ENCODE data around the gene CCNC.

Gene CCNC

DNA sequence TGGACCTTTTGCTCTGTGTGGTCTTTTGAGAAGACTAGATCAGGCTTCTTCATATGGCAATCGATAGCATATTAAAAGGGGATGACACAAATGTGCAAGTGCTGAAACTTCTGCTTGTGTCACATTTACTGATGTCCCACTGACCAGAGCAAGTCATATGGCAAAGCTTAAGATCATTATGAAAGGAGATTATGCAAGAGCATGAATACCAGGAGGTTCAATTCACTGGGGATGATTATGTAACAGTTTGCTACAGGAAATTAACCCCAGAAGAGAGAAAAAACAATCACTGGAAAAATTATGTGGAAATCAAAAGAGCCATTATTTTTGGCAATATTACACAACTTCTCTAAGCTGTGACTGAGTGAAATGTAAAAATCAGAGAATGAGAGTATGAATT, 24.4 kb upstream of the CCNC start:
- no peaks in the 10 kb centered on the region for H3K4me1 ChIP-seq (ENCODE audit: low read length)
- TF ChIP-seq, protein P1, sequence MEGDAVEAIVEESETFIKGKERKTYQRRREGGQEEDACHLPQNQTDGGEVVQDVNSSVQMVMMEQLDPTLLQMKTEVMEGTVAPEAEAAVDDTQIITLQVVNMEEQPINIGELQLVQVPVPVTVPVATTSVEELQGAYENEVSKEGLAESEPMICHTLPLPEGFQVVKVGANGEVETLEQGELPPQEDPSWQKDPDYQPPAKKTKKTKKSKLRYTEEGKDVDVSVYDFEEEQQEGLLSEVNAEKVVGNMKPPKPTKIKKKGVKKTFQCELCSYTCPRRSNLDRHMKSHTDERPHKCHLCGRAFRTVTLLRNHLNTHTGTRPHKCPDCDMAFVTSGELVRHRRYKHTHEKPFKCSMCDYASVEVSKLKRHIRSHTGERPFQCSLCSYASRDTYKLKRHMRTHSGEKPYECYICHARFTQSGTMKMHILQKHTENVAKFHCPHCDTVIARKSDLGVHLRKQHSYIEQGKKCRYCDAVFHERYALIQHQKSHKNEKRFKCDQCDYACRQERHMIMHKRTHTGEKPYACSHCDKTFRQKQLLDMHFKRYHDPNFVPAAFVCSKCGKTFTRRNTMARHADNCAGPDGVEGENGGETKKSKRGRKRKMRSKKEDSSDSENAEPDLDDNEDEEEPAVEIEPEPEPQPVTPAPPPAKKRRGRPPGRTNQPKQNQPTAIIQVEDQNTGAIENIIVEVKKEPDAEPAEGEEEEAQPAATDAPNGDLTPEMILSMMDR (IDR thresholded peaks at IDR 0.05; ENCODE audit: low read depth, low read length) = no peak
- no peak for TF ChIP-seq EZH2phosphoT487 (IDR thresholded peaks at IDR 0.05; ENCODE audit: low read depth)
- no peak overlapping the region for H3K4me2 ChIP-seq (ENCODE audit: low read length)
- no peaks in the 10 kb centered on the region for H4K20me1 ChIP-seq (ENCODE audit: insufficient read depth, low read length)
- H3K27ac ChIP-seq (ENCODE audit: low read length) = no peak overlapping the region
- no peaks in the 10 kb centered on the region for H3K79me2 ChIP-seq (ENCODE audit: low read length)
- H3K4me3 ChIP-seq (ENCODE audit: low read length) = no peak overlapping the region
- no peak overlapping the region for H2AFZ ChIP-seq (ENCODE audit: low read depth, low read length)
- no peaks in the 10 kb centered on the region for H3K36me3 ChIP-seq (replicated peaks; ENCODE audit: low read depth, low read length)
- H3K9ac ChIP-seq (ENCODE audit: low read length) = no peak overlapping the region
- no peaks in the 10 kb centered on the region for H3K9me3 ChIP-seq (ENCODE audit: insufficient read depth, low read length)
- no peaks in the 10 kb centered on the region; the same call in 1 of the 2 replicates for H3K27me3 ChIP-seq (ENCODE audit: low read depth, low read length)

DNA sequence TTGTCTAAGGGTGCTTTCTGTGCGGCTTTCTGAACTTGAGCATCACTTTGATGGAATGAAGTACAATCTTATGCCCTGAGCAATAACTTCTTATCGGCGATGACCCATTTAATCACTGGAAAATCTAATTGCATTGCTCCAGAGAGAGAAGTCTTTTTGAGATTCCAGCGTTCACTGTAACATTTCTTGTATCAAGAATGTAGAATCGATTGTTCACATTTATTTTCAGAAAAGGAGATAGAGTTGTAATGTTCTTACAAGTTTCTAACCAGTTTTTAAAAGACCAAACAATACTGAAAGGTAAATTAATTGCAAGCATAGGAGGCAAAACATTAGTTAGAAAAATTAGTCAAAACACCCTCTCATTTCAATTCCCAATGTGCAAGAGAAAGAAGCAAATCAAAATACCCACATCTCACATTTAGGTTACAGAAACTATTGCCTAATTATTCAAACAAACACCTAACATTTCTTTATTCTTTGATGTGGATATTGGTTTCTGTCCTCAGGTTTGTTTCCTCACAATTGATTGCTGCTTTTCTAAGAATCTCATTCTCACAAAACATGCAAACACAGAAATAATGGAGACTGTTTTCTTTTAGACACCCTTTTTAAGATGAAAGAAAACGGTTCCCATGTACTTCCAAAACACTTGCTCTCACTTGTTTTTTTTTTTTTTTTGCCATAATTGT, 23.4 kb upstream of the CCNC start:
- Histone ChIP-seq H3K4me2 (ENCODE audit: low read length) (no peak overlapping the region), H3K36me3 (replicated peaks; ENCODE audit: low read depth, low read length) (no peaks in the 10 kb centered on the region), H3K27me3 (ENCODE audit: low read depth, low read length) (no peaks in the 10 kb centered on the region; the same call in 1 of the 2 replicates), H4K20me1 (ENCODE audit: insufficient read depth, low read length) (no peaks in the 10 kb centered on the region), H2AFZ (ENCODE audit: low read depth, low read length) (no peak overlapping the region), H3K79me2 (ENCODE audit: low read length) (no peaks in the 10 kb centered on the region), H3K4me3 (ENCODE audit: low read length) (no peak overlapping the region), H3K27ac (ENCODE audit: low read length) (no peak overlapping the region), H3K9me3 (ENCODE audit: insufficient read depth, low read length) (no peaks in the 10 kb centered on the region), H3K4me1 (ENCODE audit: low read length) (no peaks in the 10 kb centered on the region), H3K9ac (ENCODE audit: low read length) (no peak overlapping the region)
- TF ChIP-seq, protein P1 (IDR thresholded peaks at IDR 0.05; ENCODE audit: low read depth, low read length) = no peak
- no peak for TF ChIP-seq EZH2phosphoT487 (IDR thresholded peaks at IDR 0.05; ENCODE audit: low read depth)

DNA sequence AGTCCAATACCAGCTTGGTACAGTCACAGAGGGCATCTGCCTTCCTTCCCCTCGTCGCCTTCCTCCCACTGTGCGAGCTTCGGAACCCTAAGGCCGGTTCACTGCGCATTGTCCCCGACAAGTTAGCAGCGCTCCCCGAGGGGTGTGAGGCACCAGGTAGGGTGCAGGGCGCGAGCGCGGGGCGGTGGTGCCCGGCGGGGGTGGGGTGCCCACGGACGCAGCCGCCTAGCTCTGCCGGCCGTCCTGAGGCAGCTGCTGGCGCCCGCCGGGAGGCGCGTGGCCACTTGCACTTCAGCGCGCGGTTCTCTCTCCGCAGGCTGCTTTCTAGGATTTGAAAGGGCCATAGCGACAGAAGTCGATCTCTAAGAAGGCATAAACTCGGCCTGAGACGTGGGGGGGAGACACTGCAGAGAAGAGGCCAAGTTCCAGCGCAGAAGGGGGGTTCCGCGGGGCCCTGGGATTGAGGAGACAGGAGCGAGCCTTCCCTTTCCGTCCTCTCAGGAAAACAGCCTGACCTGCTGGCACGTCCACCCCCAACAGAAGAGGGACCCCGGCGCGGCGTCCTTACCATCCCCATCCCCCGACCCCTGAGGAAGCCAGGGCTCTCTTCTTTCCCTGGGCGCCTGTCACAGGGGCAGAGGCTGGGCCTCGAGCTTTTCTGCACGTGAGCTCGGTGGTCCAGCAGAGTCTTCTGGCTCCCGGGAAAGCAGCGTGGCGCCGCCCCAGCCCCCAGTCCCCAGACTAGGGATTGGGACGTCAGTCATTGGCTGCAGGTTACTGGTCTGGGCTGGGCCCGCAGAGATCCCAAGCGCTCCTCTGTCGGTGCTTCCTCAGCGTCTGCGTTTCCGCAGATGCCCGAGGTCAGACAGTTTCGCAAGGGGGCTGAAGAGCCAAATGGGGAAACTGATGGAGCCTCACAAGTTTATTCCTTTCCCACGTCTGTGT, 22.5 kb upstream of the CCNC start:
- no peak overlapping the region for H3K4me2 ChIP-seq (ENCODE audit: low read length)
- H4K20me1 ChIP-seq (ENCODE audit: insufficient read depth, low read length) = no peaks in the 10 kb centered on the region
- no peak overlapping the region for H3K27ac ChIP-seq (ENCODE audit: low read length)
- H3K27me3 ChIP-seq (ENCODE audit: low read depth, low read length) = no peaks in the 10 kb centered on the region; the same call in 1 of the 2 replicates
- H3K79me2 ChIP-seq (ENCODE audit: low read length) = no peaks in the 10 kb centered on the region
- H2AFZ ChIP-seq (ENCODE audit: low read depth, low read length) = no peak overlapping the region
- H3K36me3 ChIP-seq (replicated peaks; ENCODE audit: low read depth, low read length) = no peaks in the 10 kb centered on the region
- no peaks in the 10 kb centered on the region for H3K4me1 ChIP-seq (ENCODE audit: low read length)
- no peak overlapping the region for H3K9ac ChIP-seq (ENCODE audit: low read length)
- no peak overlapping the region for H3K4me3 ChIP-seq (ENCODE audit: low read length)
- no peaks in the 10 kb centered on the region for H3K9me3 ChIP-seq (ENCODE audit: insufficient read depth, low read length)
- TF ChIP-seq, protein P1 (IDR thresholded peaks at IDR 0.05; ENCODE audit: low read depth, low read length) = no peak
- no peak for TF ChIP-seq EZH2phosphoT487 (IDR thresholded peaks at IDR 0.05; ENCODE audit: low read depth)

DNA sequence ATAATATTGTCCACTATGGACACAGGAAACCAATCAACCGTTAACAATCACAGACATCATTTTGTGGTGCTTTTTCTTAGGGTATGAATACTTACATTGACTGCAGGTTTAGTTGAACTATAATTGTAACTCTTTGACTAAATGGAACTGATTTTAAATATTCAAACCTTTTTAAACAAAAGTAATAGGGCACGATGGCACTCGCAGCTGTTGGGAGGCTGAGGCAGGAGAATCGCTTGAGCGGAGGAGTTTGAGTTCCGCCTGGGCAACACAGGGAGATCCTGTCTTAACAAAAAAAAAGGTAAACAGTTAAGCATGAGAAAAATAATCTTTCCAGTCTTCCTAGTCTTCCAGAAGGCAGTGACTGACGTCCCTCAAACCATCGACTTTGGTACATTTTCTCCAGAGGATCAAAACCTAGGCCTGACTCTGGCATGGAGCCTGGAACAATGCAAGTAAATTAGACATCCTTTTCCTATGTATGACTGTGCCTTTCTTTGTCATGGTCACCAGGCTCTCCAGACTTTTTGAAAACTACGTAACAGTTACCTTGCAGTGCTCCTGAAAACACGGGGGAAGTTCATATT, 21.5 kb upstream of the CCNC start:
- no peak overlapping the region for H3K27ac ChIP-seq (ENCODE audit: low read length)
- H3K9me3 ChIP-seq (ENCODE audit: insufficient read depth, low read length) = no peaks in the 10 kb centered on the region
- no peaks in the 10 kb centered on the region for H3K79me2 ChIP-seq (ENCODE audit: low read length)
- no peaks in the 10 kb centered on the region for H3K4me1 ChIP-seq (ENCODE audit: low read length)
- no peak overlapping the region for H3K4me2 ChIP-seq (ENCODE audit: low read length)
- no peak overlapping the region for H3K4me3 ChIP-seq (ENCODE audit: low read length)
- H3K27me3 ChIP-seq (ENCODE audit: low read depth, low read length) = no peaks in the 10 kb centered on the region; the same call in 1 of the 2 replicates
- no peak overlapping the region for H3K9ac ChIP-seq (ENCODE audit: low read length)
- TF ChIP-seq, protein P1 (IDR thresholded peaks at IDR 0.05; ENCODE audit: low read depth, low read length) = no peak
- no peak for TF ChIP-seq EZH2phosphoT487 (IDR thresholded peaks at IDR 0.05; ENCODE audit: low read depth)
- H4K20me1 ChIP-seq (ENCODE audit: insufficient read depth, low read length) = no peaks in the 10 kb centered on the region
- H3K36me3 ChIP-seq (replicated peaks; ENCODE audit: low read depth, low read length) = no peaks in the 10 kb centered on the region
- no peak overlapping the region for H2AFZ ChIP-seq (ENCODE audit: low read depth, low read length)
